DMS153 treated with DMSO at 0.1 percent for 48 hours (cell line): ENCODE results near the gene SH3GL2.

ENCODE experiments used
- DNase-seq: peaks from one replicate; lab custom pipeline; 2025; ENCODE audit not compliant: unreplicated experiment; lab: John Stamatoyannopoulos, UW

The SH3GL2 gene

GRCh38 chr9:17578911-17579793 lies at the start of gene SH3GL2:
TSS of gene SH3GL2 (plus strand) at chr9:17579066.
- peak; percentile 83 for DNase-seq

- DNase-seq, result peak; percentile 32
Observed at GRCh38 chr9:17531642-17532254, 47.1 kb upstream of the SH3GL2 start.

- no peak for DNase-seq
Observed at GRCh38 chr9:17532461-17532860, 46.4 kb upstream of the SH3GL2 start.

GRCh38 chr9:17535176-17535575 lies 43.7 kb upstream of the SH3GL2 start:
- DNase-seq, result no peak

GRCh38 chr9:17536027-17536426 lies 42.8 kb upstream of the SH3GL2 start:
- no peak for DNase-seq

GRCh38 chr9:17551023-17551422 lies 27.8 kb upstream of the SH3GL2 start:
- DNase-seq, result no peak

GRCh38 chr9:17555362-17556054 lies 23.4 kb upstream of the SH3GL2 start:
- DNase-seq, result no peak

GRCh38 chr9:17556255-17556654 lies 22.6 kb upstream of the SH3GL2 start:
- no peak for DNase-seq

GRCh38 chr9:17556935-17557334 lies 21.9 kb upstream of the SH3GL2 start:
- DNase-seq, result no peak

GRCh38 chr9:17571825-17572224 lies 7.0 kb upstream of the SH3GL2 start:
- DNase-seq, result no peak

GRCh38 chr9:17574342-17574741 lies 4.5 kb upstream of the SH3GL2 start:
- DNase-seq, result no peak

- DNase-seq, result no peak
Observed at GRCh38 chr9:17578577-17578910, 322 bp upstream of the SH3GL2 start.

GRCh38 chr9:17580119-17580518 lies 1.3 kb downstream of the SH3GL2 start:
- no peak for DNase-seq

GRCh38 chr9:17587113-17587512 lies 8.2 kb downstream of the SH3GL2 start:
- no peak for DNase-seq

- no peak for DNase-seq
Observed at GRCh38 chr9:17588395-17588794, 9.5 kb downstream of the SH3GL2 start.

GRCh38 chr9:17588941-17589340 lies 10.1 kb downstream of the SH3GL2 start:
- DNase-seq, result no peak

GRCh38 chr9:17589771-17590170 lies 10.9 kb downstream of the SH3GL2 start:
- no peak for DNase-seq

- DNase-seq, result no peak
Observed at GRCh38 chr9:17594961-17595360, 16.1 kb downstream of the SH3GL2 start.

- no peak for DNase-seq
Observed at GRCh38 chr9:17597977-17598376, 19.1 kb downstream of the SH3GL2 start.

GRCh38 chr9:17600962-17601593 lies 22.2 kb downstream of the SH3GL2 start:
- no peak for DNase-seq

GRCh38 chr9:17604556-17604955 lies 25.7 kb downstream of the SH3GL2 start:
- no peak for DNase-seq
